GM12878 (cell line): ENCODE measurements around the gene GPR137B. TPM values are rescaled to one million over a fixed set of nuclear protein-coding genes. Genes with fewer than 3 reads are reported as not detected.
A peak's percentile ranks its signal among the peaks of the same experiment; 100 is the strongest.

Experiments
- ATAC-seq: fragments of 200-7000 bp; cut with Tn5 transposase; 3 replicates; pipeline ENCODE4 v1.9.1; 2020; ENCODE audit warnings: mild to moderate bottlenecking, moderate library complexity
- BruUV-seq: library from RNA; stranded (reverse); fragments of 400-500 nt; replicated peaks from 2 replicates; lab custom pipeline; 2021; lab: Mats Ljungman, UMichigan
- CTCF ChIA-PET: fragments of 300-600 bp; sonication (Branson Sonifier 250); formaldehyde crosslinking; extraction: SDS; loops from one replicate; lab custom pipeline; 2021; ENCODE audit warnings: inconsistent platforms; lab: Yijun Ruan, JAX
- POLR2A ChIA-PET: fragments of 350-600 bp; formaldehyde crosslinking; extraction: SDS; loops from one replicate; lab custom pipeline; 2021; ENCODE audit warnings: inconsistent platforms; lab: Charles Lee
- RAD21 ChIA-PET: fragments of 300-600 bp; sonication (Branson Sonifier 250); formaldehyde crosslinking; loops from one replicate; lab custom pipeline; 2023; ENCODE audit warnings: antibody characterized with exemption; ENCODE audit not compliant: unreplicated experiment; lab: Charles Lee
- SMC1A ChIA-PET: fragments of 300-600 bp; sonication (Branson Sonifier 250); formaldehyde crosslinking; loops from one replicate; lab custom pipeline; 2023; ENCODE audit not compliant: unreplicated experiment, uncharacterized antibody; lab: Charles Lee
- DNase-seq: peaks from one replicate; pipeline ENCODE4 v3.0.0-alpha.2; 2011; ENCODE audit warnings: low read depth, low spot score
- FAIRE-seq: peaks from 3 replicates; lab custom pipeline; 2011; peaks lifted over from hg19 to GRCh38; lab: Jason Lieb, UNC
- H2AFZ ChIP-seq: 2 replicates; pipeline ENCODE4 v1.6.0; 2011; ENCODE audit warnings: low read depth, low read length, control low read depth; ENCODE audit not compliant: control insufficient read depth
- H3K27ac ChIP-seq: 2 replicates; pipeline ENCODE4 v1.5.1; 2011; ENCODE audit warnings: control low read depth; ENCODE audit not compliant: control insufficient read depth, insufficient read depth
- H3K27me3 ChIP-seq, 2 experiments: replicated peaks in 1 of 2; 2 replicates each; pipeline versions ENCODE4 v1.6.0 to v1.6.1; 2011; ENCODE audit warnings: low read length in 1 of 2; ENCODE audit not compliant: control insufficient read depth in 2 of 2, insufficient read depth in 2 of 2
- H3K36me3 ChIP-seq, 2 experiments: 2 replicates each; pipeline ENCODE4 v1.5.1; 2011; ENCODE audit warnings: low read length in 1 of 2; ENCODE audit not compliant: control insufficient read depth in 2 of 2, insufficient read depth in 2 of 2
- H3K4me1 ChIP-seq: 2 replicates; pipeline ENCODE4 v1.6.1; 2011; ENCODE audit warnings: mild to moderate bottlenecking, low read length, moderate library complexity, mixed read lengths; ENCODE audit not compliant: control insufficient read depth, insufficient read depth
- H3K4me2 ChIP-seq: 2 replicates; pipeline ENCODE4 v1.6.0; 2011; ENCODE audit warnings: control low read depth; ENCODE audit not compliant: control insufficient read depth, insufficient read depth
- H3K4me3 ChIP-seq: fragments of 200-600 bp; sonication (generic); 2 replicates; pipeline ENCODE4 v1.5.1; 2016
- H3K79me2 ChIP-seq: 2 replicates; pipeline ENCODE4 v1.6.0; 2011; ENCODE audit warnings: low read length; ENCODE audit not compliant: control insufficient read depth, insufficient read depth
- H3K9ac ChIP-seq: 2 replicates; pipeline ENCODE4 v1.8.0; 2011; ENCODE audit warnings: low read length, control low read depth, mixed read lengths; ENCODE audit not compliant: control insufficient read depth, insufficient read depth
- H3K9me3 ChIP-seq: replicated peaks from 3 replicates; pipeline ENCODE4 v1.5.1; 2011; ENCODE audit warnings: mild to moderate bottlenecking, low read length; ENCODE audit not compliant: control insufficient read depth, insufficient read depth
- H4K20me1 ChIP-seq: 2 replicates; pipeline ENCODE4 v1.6.0; 2011; ENCODE audit not compliant: control insufficient read depth, insufficient read depth
- HDAC2 ChIP-seq: fragments of 200-600 bp; sonication (generic); IDR thresholded peaks from 2 replicates; pipeline ENCODE4 v1.6.1; 2017
- IRF4 ChIP-seq: IDR thresholded peaks from 2 replicates; pipeline ENCODE4 v1.6.1; 2011; ENCODE audit warnings: low read depth, low read length
- MYC ChIP-seq: IDR thresholded peaks from 2 replicates; pipeline ENCODE4 v1.6.1; 2011; ENCODE audit warnings: mild to moderate bottlenecking, low read length, moderate library complexity, inconsistent platforms; ENCODE audit not compliant: insufficient read depth, insufficient replicate concordance, insufficient read length, severe bottlenecking
- POLR2AphosphoS5 ChIP-seq: IDR thresholded peaks from 2 replicates; pipeline ENCODE4 v1.6.1; 2011; ENCODE audit warnings: mild to moderate bottlenecking, low read length, inconsistent platforms
- SP1 ChIP-seq: IDR thresholded peaks from one replicate; pipeline ENCODE4 v1.6.1; 2011; ENCODE audit warnings: low read depth, low read length
- SPI1 ChIP-seq: IDR thresholded peaks from 2 replicates; pipeline ENCODE4 v1.6.1; 2011; ENCODE audit warnings: low read depth, mild to moderate bottlenecking, low read length, moderate library complexity, borderline replicate concordance; ENCODE audit not compliant: insufficient read depth
- SREBF2 ChIP-seq: IDR thresholded peaks from 2 replicates; pipeline ENCODE4 v1.6.1; 2012; ENCODE audit warnings: mild to moderate bottlenecking, low read length
- WGBS: methylation state at CpG from one replicate; pipeline ENCODE4 v1.1.6; 2016; ENCODE audit warnings: low lambda C conversion rate; ENCODE audit not compliant: insufficient replicate concordance, insufficient coverage; ENCODE audit errors: missing lambda C conversion rate; 5-methylcytosine and 5-hydroxymethylcytosine counted together
- in situ Hi-C: fragments of 300-500 bp; cut with MboI; formaldehyde crosslinking; loops from 9 replicates; pipeline ENCODE4 v1.14.3; 2018; ENCODE audit warnings: mixed read lengths
- intact Hi-C: fragments of 100-400 bp; cut with micrococcal nuclease; formaldehyde crosslinking; loops from one replicate; pipeline ENCODE4 v1.14.2; 2022; ENCODE audit not compliant: unreplicated experiment
- polyA plus RNA-seq, 11 experiments: library from polyadenylated mRNA; depleted of rRNA in 4 of 11; unstranded in 6 of 11; stranded (reverse) in 5 of 11; fragments of >200 nt; fragmentation: Nextera tagmentation in 4 of 11; fragmentation: Illumina TruSeq in 1 of 11; extraction: Ambion mirVana in 4 of 11; extraction: Trizol in 1 of 11; gene quantifications; 1 replicate in 1 of 11; 2 replicates in 10 of 11; pipeline versions ENCODE4 v1.2.1 to v1.2.3, GENCODE V29; 2011 to 2016; ENCODE audit warnings: inconsistent platforms in 2 of 11, missing spikeins in 2 of 11, low read depth in 1 of 11
- total RNA-seq, 4 experiments: library from RNA; depleted of rRNA in 3 of 4; stranded (reverse); fragments of >200 nt in 3 of 4; fragmentation: Illumina TruSeq in 1 of 4; extraction: Trizol in 1 of 4; gene quantifications; 2 replicates each; pipeline versions ENCODE4 v1.2.1 to v1.2.3, GENCODE V29; 2013 to 2021
- TF ChIP-seq, protein P1 (sequence below): fragments of 450-650 bp; IDR thresholded peaks from 2 replicates; pipeline ENCODE4 v1.6.1; 2018; ENCODE audit warnings: mild to moderate bottlenecking, low read depth, moderate library complexity; ENCODE audit not compliant: partially characterized antibody
- TF ChIP-seq, protein P2 (sequence below): fragments of 450-650 bp; formaldehyde crosslinking; IDR thresholded peaks from 2 replicates; pipeline ENCODE4 v1.4.0; 2022; ENCODE audit warnings: mild to moderate bottlenecking, moderate library complexity

The GPR137B gene
- total and polyA plus RNA-seq, 10 of the 15 experiments (the other 5 are each of a cell fraction or from before 2014, with no cell fraction given): 5.4 to 20.8 (median 12.5) TPM

DNA sequence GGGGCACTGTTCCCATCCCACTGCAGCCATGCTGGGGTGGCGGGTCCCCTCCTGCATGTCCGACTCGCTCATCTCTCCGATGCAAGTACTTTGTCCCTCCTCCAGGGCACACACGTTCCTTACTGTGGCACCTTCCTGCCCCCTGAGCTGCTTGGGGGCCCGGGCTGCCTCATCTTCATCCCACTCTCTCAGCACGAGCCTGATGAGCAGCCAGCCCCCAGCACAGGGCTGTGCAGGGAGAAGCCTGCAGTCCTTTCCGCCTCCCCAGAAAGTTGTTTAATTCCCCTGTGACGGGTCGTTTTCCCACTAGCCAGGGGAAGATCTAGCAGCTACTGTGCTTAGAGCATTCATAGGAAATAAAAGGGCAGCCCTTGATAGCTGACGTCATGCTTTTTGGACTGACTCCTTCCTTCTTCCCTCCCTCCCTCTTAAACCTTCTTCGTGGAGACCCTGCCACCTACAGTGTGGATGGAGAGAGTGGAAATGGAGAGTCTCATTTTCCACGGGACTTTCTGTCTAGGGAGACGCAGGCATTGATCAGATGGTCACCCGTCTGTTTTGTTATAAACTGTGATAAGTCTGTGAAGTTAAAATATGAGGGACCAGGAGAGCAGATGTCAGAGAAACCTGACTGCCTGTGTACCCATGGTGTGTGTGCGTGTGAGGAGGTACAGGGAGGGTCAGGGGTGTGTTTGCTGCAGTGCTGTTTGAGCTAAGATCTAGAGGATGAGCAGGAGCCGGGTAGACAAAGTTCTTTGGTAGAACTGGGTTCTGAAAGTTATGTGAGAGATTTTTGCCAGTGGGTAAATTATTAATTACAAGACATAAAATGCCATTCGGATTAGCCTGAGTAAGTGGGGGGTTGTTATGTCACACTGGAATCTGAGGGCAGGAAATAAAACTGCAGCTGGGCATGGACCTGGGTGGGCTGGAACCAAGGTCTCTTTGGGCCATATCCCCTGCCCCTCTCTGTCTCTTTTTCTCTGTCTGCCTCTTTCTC, 34.3 kb downstream of the GPR137B start:
- Histone ChIP-seq H3K27me3 (no peaks in the 10 kb centered on the region), H3K79me2 (no peaks in the 10 kb centered on the region), H4K20me1 (no peaks in the 10 kb centered on the region), H3K4me3 (no peak overlapping the region), H3K9me3 (no peaks in the 10 kb centered on the region), H3K36me3 (peaks cover 3 to 15% of the 10 kb centered on the region in 2 experiments; a peak in 3 of 4 replicates), H3K9ac (no peak overlapping the region), H3K27ac (no peak overlapping the region), H2AFZ (no peak overlapping the region), H3K4me2 (no peak overlapping the region; the same call in 1 of the 2 replicates), H3K4me1 (peaks cover 14% of the 10 kb centered on the region)
- BruUV-seq: no TSS peak
- TF ChIP-seq IRF4 (no peak), POLR2AphosphoS5 (peak; percentile 0; the same call in 1 of the 2 replicates)
- FAIRE-seq: no peak
- ChIA-PET RAD21 (no interaction called here), CTCF (no interaction called here), SMC1A (interaction anchor here (1.2 kb wide), 1 partner anchor 20 kb away, joined by 3 read pairs; no protein-coding TSS in a partner anchor), POLR2A (interaction anchor here (0.6 kb wide), 1 partner anchor 37 kb away, joined by 8 read pairs; no protein-coding TSS in a partner anchor)
- in situ Hi-C loops: no loop called here
- intact Hi-C loops: no loop called here
- DNase-seq: no peak
- WGBS: 83% methylated on average over 18 of the region's 18 CpGs
- no peak; the same call in 2 of the 3 replicates for ATAC-seq

DNA sequence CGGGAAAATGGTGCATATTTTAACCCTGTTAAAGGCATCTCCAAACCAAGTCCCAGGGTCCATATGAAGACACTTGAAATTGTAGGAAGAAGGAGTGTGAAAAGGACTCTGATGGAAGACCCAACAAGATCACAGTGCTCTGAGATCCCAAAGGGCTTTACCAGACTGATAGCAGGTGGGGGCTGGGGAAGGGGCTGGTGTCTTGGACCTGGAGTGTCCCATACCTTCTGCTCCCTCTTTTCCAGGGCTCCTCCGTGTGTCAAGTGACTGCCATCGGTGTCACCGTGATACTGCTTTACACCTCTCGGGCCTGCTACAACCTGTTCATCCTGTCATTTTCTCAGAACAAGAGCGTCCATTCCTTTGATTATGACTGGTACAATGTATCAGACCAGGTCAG, 37.3 kb downstream of the GPR137B start:
- H3K36me3 ChIP-seq: peaks cover 3 to 12% of the 10 kb centered on the region in 2 experiments; a peak in 3 of 4 replicates
- no peak overlapping the region for H3K4me3 ChIP-seq
- ChIA-PET CTCF (no interaction called here), SMC1A (no interaction called here), RAD21 (no interaction called here), POLR2A (no interaction called here)
- H3K4me2 ChIP-seq: no peak overlapping the region
- H3K27me3 ChIP-seq: no peaks in the 10 kb centered on the region
- H3K9me3 ChIP-seq: no peaks in the 10 kb centered on the region; the same call in 2 of the 3 replicates
- no peaks in the 10 kb centered on the region for H3K79me2 ChIP-seq
- 89% methylated on average over 6 of the region's 6 CpGs for WGBS
- DNase-seq: no peak
- no peak overlapping the region for H2AFZ ChIP-seq
- H4K20me1 ChIP-seq: no peaks in the 10 kb centered on the region
- FAIRE-seq: no peak
- no peak overlapping the region for H3K27ac ChIP-seq
- no TSS peak for BruUV-seq
- peaks cover 14% of the 10 kb centered on the region for H3K4me1 ChIP-seq
- ATAC-seq: no peak
- intact Hi-C loops: no loop called here
- H3K9ac ChIP-seq: no peak overlapping the region
- in situ Hi-C loops: no loop called here
- TF ChIP-seq SP1 (no peak), SPI1 (no peak), SREBF2 (no peak), MYC (no peak), HDAC2 (no peak)
- TF ChIP-seq, protein P1, sequence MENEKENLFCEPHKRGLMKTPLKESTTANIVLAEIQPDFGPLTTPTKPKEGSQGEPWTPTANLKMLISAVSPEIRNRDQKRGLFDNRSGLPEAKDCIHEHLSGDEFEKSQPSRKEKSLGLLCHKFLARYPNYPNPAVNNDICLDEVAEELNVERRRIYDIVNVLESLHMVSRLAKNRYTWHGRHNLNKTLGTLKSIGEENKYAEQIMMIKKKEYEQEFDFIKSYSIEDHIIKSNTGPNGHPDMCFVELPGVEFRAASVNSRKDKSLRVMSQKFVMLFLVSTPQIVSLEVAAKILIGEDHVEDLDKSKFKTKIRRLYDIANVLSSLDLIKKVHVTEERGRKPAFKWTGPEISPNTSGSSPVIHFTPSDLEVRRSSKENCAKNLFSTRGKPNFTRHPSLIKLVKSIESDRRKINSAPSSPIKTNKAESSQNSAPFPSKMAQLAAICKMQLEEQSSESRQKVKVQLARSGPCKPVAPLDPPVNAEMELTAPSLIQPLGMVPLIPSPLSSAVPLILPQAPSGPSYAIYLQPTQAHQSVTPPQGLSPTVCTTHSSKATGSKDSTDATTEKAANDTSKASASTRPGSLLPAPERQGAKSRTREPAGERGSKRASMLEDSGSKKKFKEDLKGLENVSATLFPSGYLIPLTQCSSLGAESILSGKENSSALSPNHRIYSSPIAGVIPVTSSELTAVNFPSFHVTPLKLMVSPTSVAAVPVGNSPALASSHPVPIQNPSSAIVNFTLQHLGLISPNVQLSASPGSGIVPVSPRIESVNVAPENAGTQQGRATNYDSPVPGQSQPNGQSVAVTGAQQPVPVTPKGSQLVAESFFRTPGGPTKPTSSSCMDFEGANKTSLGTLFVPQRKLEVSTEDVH: no peak
- TF ChIP-seq, protein P2, sequence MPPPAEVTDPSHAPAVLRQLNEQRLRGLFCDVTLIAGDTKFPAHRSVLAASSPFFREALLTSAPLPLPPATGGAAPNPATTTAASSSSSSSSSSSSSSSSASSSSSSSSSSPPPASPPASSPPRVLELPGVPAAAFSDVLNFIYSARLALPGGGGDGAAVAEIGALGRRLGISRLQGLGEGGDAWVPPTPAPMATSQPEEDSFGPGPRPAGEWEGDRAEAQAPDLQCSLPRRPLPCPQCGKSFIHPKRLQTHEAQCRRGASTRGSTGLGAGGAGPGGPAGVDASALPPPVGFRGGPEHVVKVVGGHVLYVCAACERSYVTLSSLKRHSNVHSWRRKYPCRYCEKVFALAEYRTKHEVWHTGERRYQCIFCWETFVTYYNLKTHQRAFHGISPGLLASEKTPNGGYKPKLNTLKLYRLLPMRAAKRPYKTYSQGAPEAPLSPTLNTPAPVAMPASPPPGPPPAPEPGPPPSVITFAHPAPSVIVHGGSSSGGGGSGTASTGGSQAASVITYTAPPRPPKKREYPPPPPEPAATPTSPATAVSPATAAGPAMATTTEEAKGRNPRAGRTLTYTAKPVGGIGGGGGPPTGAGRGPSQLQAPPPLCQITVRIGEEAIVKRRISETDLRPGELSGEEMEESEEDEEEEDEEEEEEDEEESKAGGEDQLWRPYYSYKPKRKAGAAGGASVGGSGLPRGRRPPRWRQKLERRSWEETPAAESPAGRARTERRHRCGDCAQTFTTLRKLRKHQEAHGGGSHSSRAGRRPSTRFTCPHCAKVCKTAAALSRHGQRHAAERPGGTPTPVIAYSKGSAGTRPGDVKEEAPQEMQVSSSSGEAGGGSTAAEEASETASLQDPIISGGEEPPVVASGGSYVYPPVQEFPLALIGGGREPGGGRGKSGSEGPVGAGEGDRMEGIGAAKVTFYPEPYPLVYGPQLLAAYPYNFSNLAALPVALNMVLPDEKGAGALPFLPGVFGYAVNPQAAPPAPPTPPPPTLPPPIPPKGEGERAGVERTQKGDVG: no peak
